K562 (cell line): Measurements from ENCODE around the gene MANF. TPM values are rescaled to one million over a fixed set of nuclear protein-coding genes. Genes with fewer than 3 reads are reported as not detected.

Experiments
- ATF7 ChIP-seq: fragments of 450-650 bp; IDR thresholded peaks from 2 replicates; pipeline ENCODE4 v1.7.1; 2014; ENCODE audit warnings: mild to moderate bottlenecking, moderate library complexity
- CBX1 ChIP-seq: sonication (generic); IDR thresholded peaks from 2 replicates; pipeline ENCODE4 v1.6.1; 2016; ENCODE audit warnings: antibody characterized with exemption, low read depth, mild to moderate bottlenecking
- CREB1 ChIP-seq, 2 experiments: sonication (generic) in 1 of 2; formaldehyde crosslinking in 1 of 2; IDR thresholded peaks; 2 replicates each; pipeline versions ENCODE4 v1.6.1 to v1.8.0; 2012 to 2022; ENCODE audit warnings: inconsistent platforms in 1 of 2, mild to moderate bottlenecking in 1 of 2, missing genetic modification reagents in 1 of 2, moderate library complexity in 1 of 2
- DDX20 ChIP-seq: fragments of 450-650 bp; IDR thresholded peaks from 2 replicates; pipeline ENCODE4 v1.6.1; 2016; ENCODE audit warnings: missing genetic modification characterization, low read depth, mild to moderate bottlenecking, missing compliant biosample characterization, moderate library complexity
- DNMT1 ChIP-seq: fragments of 450-650 bp; IDR thresholded peaks from 2 replicates; pipeline ENCODE4 v1.6.1; 2016; ENCODE audit warnings: antibody characterized with exemption, mild to moderate bottlenecking
- DPF2 ChIP-seq: fragments of 450-650 bp; IDR thresholded peaks from 2 replicates; pipeline ENCODE4 v1.6.1; 2016
- FOXK2 ChIP-seq, 2 experiments: fragments of 450-650 bp; IDR thresholded peaks in 1 of 2; conservative IDR thresholded peaks in 1 of 2; 2 replicates each; pipeline ENCODE4 v1.6.1; 2016; ENCODE audit warnings: low read depth in 2 of 2, mild to moderate bottlenecking in 1 of 2
- GABPA ChIP-seq: fragments of 200-800 bp; sonication (Bioruptor generic); conservative IDR thresholded peaks from 2 replicates; pipeline ENCODE4 v1.6.1; 2016; ENCODE audit warnings: low read depth, missing genetic modification characterization, missing compliant biosample characterization
- IFI16 ChIP-seq: fragments of 250-450 bp; sonication (Bioruptor Pico); IDR thresholded peaks from 2 replicates; pipeline ENCODE4 v2.1.2; 2022; ENCODE audit warnings: mild to moderate bottlenecking, inconsistent platforms
- JUN ChIP-seq, 2 experiments: sonication (generic) in 1 of 2; formaldehyde crosslinking in 1 of 2; IDR thresholded peaks; 2 replicates each; pipeline versions ENCODE4 v1.6.1 to v1.8.0; 2012 to 2022; ENCODE audit warnings: borderline replicate concordance in 2 of 2, mild to moderate bottlenecking in 2 of 2, improper control_type of control experiment in 1 of 2, low read depth in 1 of 2, low read length in 1 of 2, missing genetic modification reagents in 1 of 2
- MAZ ChIP-seq, 2 experiments: fragments of 450-650 bp in 1 of 2; sonication (generic) in 1 of 2; formaldehyde crosslinking; IDR thresholded peaks in 1 of 2; conservative IDR thresholded peaks in 1 of 2; 2 replicates each; pipeline versions ENCODE4 v1.4.0 to v1.5.0; 2020; ENCODE audit warnings: mild to moderate bottlenecking in 1 of 2, missing genetic modification reagents in 1 of 2
- MBD1 ChIP-seq: fragments of 250-450 bp; sonication (Bioruptor Pico); IDR thresholded peaks from 2 replicates; pipeline ENCODE4 v1.8.0; 2022; ENCODE audit warnings: inconsistent platforms
- NFE2 ChIP-seq: IDR thresholded peaks from 2 replicates; pipeline ENCODE4 v1.6.1; 2014; ENCODE audit warnings: antibody characterized with exemption, low read depth
- NR2C2 ChIP-seq, 2 experiments: fragments of 200-800 bp in 1 of 2; sonication (Bioruptor generic) in 1 of 2; sonication (generic) in 1 of 2; formaldehyde crosslinking in 1 of 2; IDR thresholded peaks; 2 replicates each; pipeline versions ENCODE4 v1.6.1 to v1.8.0; 2016 to 2022; ENCODE audit warnings: mild to moderate bottlenecking in 1 of 2, missing compliant biosample characterization in 1 of 2, missing genetic modification characterization in 1 of 2, missing genetic modification reagents in 1 of 2
- PCBP2 ChIP-seq: fragments of 200-400 bp; formaldehyde crosslinking; IDR thresholded peaks from 2 replicates; pipeline ENCODE4 v1.6.1; 2018; ENCODE audit warnings: low read length, low read depth, mild to moderate bottlenecking, moderate library complexity; ENCODE audit not compliant: poor library complexity, severe bottlenecking
- POLR2B ChIP-seq: fragments of 450-650 bp; IDR thresholded peaks from 2 replicates; pipeline ENCODE4 v1.6.1; 2018; ENCODE audit warnings: low read depth; ENCODE audit not compliant: partially characterized antibody
- SMARCB1 ChIP-seq: IDR thresholded peaks from 2 replicates; pipeline ENCODE4 v1.6.1; 2011; ENCODE audit warnings: improper control_type of control experiment, low read depth; ENCODE audit not compliant: insufficient read length
- TAF1 ChIP-seq: IDR thresholded peaks from 2 replicates; pipeline ENCODE4 v1.6.1; 2011; ENCODE audit warnings: mild to moderate bottlenecking, low read length, moderate library complexity; ENCODE audit not compliant: insufficient read depth, control insufficient read depth, severe bottlenecking; ENCODE audit errors: extremely low read depth
- TCF7 ChIP-seq: sonication (generic); IDR thresholded peaks from 2 replicates; pipeline ENCODE4 v1.6.1; 2016; ENCODE audit warnings: antibody characterized with exemption, borderline replicate concordance
- ZBTB1 ChIP-seq: sonication (generic); formaldehyde crosslinking; IDR thresholded peaks from 2 replicates; pipeline ENCODE4 v1.8.1; 2023; ENCODE audit warnings: missing genetic modification reagents, low read depth, mild to moderate bottlenecking, borderline replicate concordance
- ZKSCAN3 ChIP-seq: fragments of 250-450 bp; sonication (Bioruptor Pico); IDR thresholded peaks from 2 replicates; pipeline ENCODE4 v1.4.0; 2020
- ZNF217 ChIP-seq: sonication (generic); formaldehyde crosslinking; IDR thresholded peaks from 2 replicates; pipeline ENCODE4 v1.8.0; 2022; ENCODE audit warnings: mild to moderate bottlenecking, missing genetic modification reagents
- ZNF699 ChIP-seq: fragments of 250-450 bp; sonication (Bioruptor Pico); IDR thresholded peaks from 2 replicates; pipeline ENCODE4 v1.8.0; 2021; ENCODE audit warnings: mild to moderate bottlenecking, moderate library complexity; ENCODE audit not compliant: insufficient replicate concordance
- ZNF740 ChIP-seq, 3 experiments: fragments of 200-800 bp in 1 of 3; sonication (Bioruptor generic) in 1 of 3; sonication (generic) in 1 of 3; formaldehyde crosslinking in 1 of 3; IDR thresholded peaks; 2 replicates each; pipeline versions ENCODE4 v1.6.1 to v1.8.0; 2016 to 2022; ENCODE audit warnings: mild to moderate bottlenecking in 2 of 3, missing compliant biosample characterization in 2 of 3, missing genetic modification characterization in 2 of 3, missing genetic modification reagents in 1 of 3
- ZNF780A ChIP-seq: fragments of 250-450 bp; sonication (Bioruptor Pico); IDR thresholded peaks from 2 replicates; pipeline ENCODE4 v1.5.0; 2021; ENCODE audit warnings: mild to moderate bottlenecking
- ZSCAN32 ChIP-seq: fragments of 450-650 bp; formaldehyde crosslinking; IDR thresholded peaks from 2 replicates; pipeline ENCODE4 v1.4.0; 2020; ENCODE audit warnings: mild to moderate bottlenecking, moderate library complexity
- polyA plus RNA-seq, 8 experiments: library from polyadenylated mRNA; depleted of rRNA in 4 of 8; stranded (reverse) in 5 of 8; unstranded in 3 of 8; fragments of >200 nt; fragmentation: Nextera tagmentation in 2 of 8; fragmentation: Illumina TruSeq in 1 of 8; extraction: Ambion mirVana in 2 of 8; extraction: Trizol in 1 of 8; gene quantifications; 2 replicates each; pipeline versions ENCODE4 v1.2.1 to v1.2.3, GENCODE V29; 2011 to 2014; ENCODE audit warnings: inconsistent platforms in 1 of 8, missing spikeins in 1 of 8
- total RNA-seq, 7 experiments: library from RNA; depleted of rRNA in 6 of 7; stranded (reverse); fragments of >200 nt in 6 of 7; fragmentation: Illumina TruSeq in 2 of 7; extraction: Trizol in 2 of 7; gene quantifications; 2 replicates each; pipeline versions ENCODE4 v1.2.1 to v1.2.3, GENCODE V29; 2011 to 2021; ENCODE audit warnings: low replicate concordance in 1 of 7

MANF gene
- total and polyA plus RNA-seq, 9 of the 15 experiments (the other 6 are each of a cell fraction or from before 2014, with no cell fraction given), result 6.5 to 52.7 (median 42.3) TPM

GRCh38 chr3:51391075-51391565 is 6.0 kb downstream of the MANF start, which contains the start of gene RBM15B (continued):
- TF ChIP-seq MBD1 (CRISPR knock-in tag) (no peak), DNMT1 (no peak), IFI16 (CRISPR knock-in tag) (no peak), GABPA (tag) (peak; percentile 42; the same call in 1 of the 2 replicates), ZKSCAN3 (CRISPR knock-in tag) (no peak), ZNF740 (CRISPR knock-in tag; IDR thresholded peaks at IDR 0.05) (no peak), ZNF740 (tag; IDR thresholded peaks at IDR 0.05) (no peak), CBX1 (no peak), TCF7 (no peak), MAZ (CRISPR knock-in tag; conservative IDR thresholded peaks at IDR 0.05 in 1 of 2, IDR thresholded peaks at IDR 0.05 in 1 of 2) (peak; percentile 51 to 54; a peak in 2 of 4 replicates), POLR2B (no peak), NFE2 (no peak), ZNF780A (CRISPR knock-in tag) (no peak), ZBTB1 (no peak), DDX20 (tag) (no peak), JUN (IDR thresholded peaks at IDR 0.05; ENCODE audit: borderline replicate concordance, low read depth, low read length) (peak; percentile 29; the same call in 1 of the 2 replicates), JUN (CRISPR knock-in tag; IDR thresholded peaks at IDR 0.05; ENCODE audit: borderline replicate concordance) (no peak), ZNF217 (CRISPR knock-in tag) (no peak), ZSCAN32 (no peak), CREB1 (IDR thresholded peaks at IDR 0.05) (peak; percentile 97), CREB1 (CRISPR knock-in tag; IDR thresholded peaks at IDR 0.05) (peak; percentile 97), TAF1 (peak; percentile 75), NR2C2 (CRISPR knock-in tag; IDR thresholded peaks at IDR 0.05) (peak; percentile 84), NR2C2 (tag; IDR thresholded peaks at IDR 0.05) (peak; percentile 90), FOXK2 (conservative IDR thresholded peaks at IDR 0.05 in 1 of 2, IDR thresholded peaks at IDR 0.05 in 1 of 2; ENCODE audit: low read depth in 2 of 2) (no peak), ATF7 (peak; percentile 56; the same call in 1 of the 2 replicates), PCBP2 (no peak), ZNF699 (no peak), SMARCB1 (no peak), DPF2 (no peak)
